Measurements from ENCODE around the gene RNPEPL1.

Gene RNPEPL1

DNA sequence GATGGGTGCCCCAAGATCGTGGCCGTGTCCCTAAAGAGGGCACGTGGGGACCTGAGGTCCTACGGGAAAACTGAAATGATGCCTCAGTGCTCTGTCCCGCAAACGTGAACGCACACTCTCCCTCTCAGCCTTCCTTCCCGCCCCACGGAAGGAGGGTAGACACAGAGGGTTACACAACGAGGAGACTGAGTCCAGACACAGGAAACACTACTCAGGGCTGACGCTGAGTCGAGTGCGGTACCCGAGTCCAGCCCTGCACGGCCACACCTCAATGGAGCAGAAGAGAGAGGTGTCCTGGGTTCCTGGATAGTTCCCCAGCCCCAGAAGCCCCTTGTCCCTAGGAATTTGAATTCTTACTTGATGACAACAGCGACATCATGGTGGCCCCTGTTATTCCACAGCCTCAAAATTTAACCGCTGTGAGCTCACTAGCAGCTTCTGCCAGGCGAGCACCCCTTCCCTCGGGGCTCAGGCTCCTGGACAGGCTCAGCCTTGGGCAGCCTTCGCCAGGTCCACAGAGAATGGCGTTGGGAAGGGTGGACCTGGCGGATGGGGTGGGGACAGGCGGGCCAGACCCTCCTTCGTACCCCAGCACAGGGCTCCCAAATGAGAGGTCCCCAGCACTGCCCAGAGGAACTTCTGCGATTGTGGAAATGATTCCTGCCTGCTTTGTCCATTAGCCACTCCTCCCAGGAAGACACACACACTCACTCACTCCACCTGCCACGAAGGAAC is 980 bp upstream of the RNPEPL1 start:
- peaks cover 31% of the 10 kb centered on the region for H3K27me3 ChIP-seq (ENCODE audit: control insufficient read depth, insufficient read depth, low read length)
- peak overlapping the region; percentile 60 for H3K4me3 ChIP-seq (ENCODE audit: low read depth, low read length)
- no peak overlapping the region for H3K9ac ChIP-seq (ENCODE audit: low read depth, low read length)
- no peak overlapping the region for H3K27ac ChIP-seq (ENCODE audit: low read depth, low read length)
- no peaks in the 10 kb centered on the region for H3K9me3 ChIP-seq (ENCODE audit: control insufficient read depth, insufficient read depth, low read length)
- H3K4me1 ChIP-seq (ENCODE audit: control insufficient read depth, insufficient read depth, low read length), result peaks cover 6% of the 10 kb centered on the region
- no peaks in the 10 kb centered on the region for H3K36me3 ChIP-seq (ENCODE audit: control insufficient read depth, insufficient read depth, low read length)

GRCh38 chr2:240568678-240569522 is 616 bp downstream of the RNPEPL1 start:
- no peaks in the 10 kb centered on the region for H3K36me3 ChIP-seq (ENCODE audit: control insufficient read depth, insufficient read depth, low read length)
- H3K9ac ChIP-seq (ENCODE audit: low read depth, low read length), result no peak overlapping the region; the same call in 1 of the 2 replicates
- peaks cover 6% of the 10 kb centered on the region for H3K4me1 ChIP-seq (ENCODE audit: control insufficient read depth, insufficient read depth, low read length)
- H3K27me3 ChIP-seq (ENCODE audit: control insufficient read depth, insufficient read depth, low read length), result peaks cover 31% of the 10 kb centered on the region
- H3K27ac ChIP-seq (ENCODE audit: low read depth, low read length), result no peak overlapping the region
- peak overlapping the region; percentile 62 for H3K4me3 ChIP-seq (ENCODE audit: low read depth, low read length)
- no peaks in the 10 kb centered on the region for H3K9me3 ChIP-seq (ENCODE audit: control insufficient read depth, insufficient read depth, low read length)

DNA sequence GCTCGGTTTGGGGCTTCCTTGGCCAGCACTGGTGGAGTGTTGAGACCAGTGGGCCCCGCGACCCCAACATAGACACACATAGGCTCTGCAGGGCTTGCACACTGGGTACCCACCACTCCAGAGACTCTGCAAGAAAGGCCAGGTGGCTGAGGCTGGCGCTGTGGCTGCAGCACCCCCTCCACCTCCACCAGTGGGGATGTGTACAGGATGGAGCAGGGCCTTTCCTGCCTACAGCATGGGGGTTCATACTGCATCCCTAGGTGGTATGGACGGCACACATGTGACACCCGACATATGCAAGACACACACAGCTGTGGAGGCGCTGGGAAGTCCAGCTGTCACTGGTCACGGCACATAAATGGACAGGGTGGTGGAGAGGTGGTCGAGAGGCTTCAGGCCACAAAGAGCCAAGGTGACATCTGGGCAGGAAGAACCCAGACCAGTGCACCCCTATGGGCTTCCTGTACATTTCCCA is 1.3 kb downstream of the RNPEPL1 start:
- Histone ChIP-seq H3K27ac (ENCODE audit: low read depth, low read length) (no peak overlapping the region), H3K4me1 (ENCODE audit: control insufficient read depth, insufficient read depth, low read length) (peaks cover 6% of the 10 kb centered on the region), H3K27me3 (ENCODE audit: control insufficient read depth, insufficient read depth, low read length) (peaks cover 31% of the 10 kb centered on the region), H3K9ac (ENCODE audit: low read depth, low read length) (no peak overlapping the region), H3K36me3 (ENCODE audit: control insufficient read depth, insufficient read depth, low read length) (no peaks in the 10 kb centered on the region), H3K9me3 (ENCODE audit: control insufficient read depth, insufficient read depth, low read length) (no peaks in the 10 kb centered on the region), H3K4me3 (ENCODE audit: low read depth, low read length) (peak overlapping the region; percentile 62; the same call in 1 of the 2 replicates)

DNA sequence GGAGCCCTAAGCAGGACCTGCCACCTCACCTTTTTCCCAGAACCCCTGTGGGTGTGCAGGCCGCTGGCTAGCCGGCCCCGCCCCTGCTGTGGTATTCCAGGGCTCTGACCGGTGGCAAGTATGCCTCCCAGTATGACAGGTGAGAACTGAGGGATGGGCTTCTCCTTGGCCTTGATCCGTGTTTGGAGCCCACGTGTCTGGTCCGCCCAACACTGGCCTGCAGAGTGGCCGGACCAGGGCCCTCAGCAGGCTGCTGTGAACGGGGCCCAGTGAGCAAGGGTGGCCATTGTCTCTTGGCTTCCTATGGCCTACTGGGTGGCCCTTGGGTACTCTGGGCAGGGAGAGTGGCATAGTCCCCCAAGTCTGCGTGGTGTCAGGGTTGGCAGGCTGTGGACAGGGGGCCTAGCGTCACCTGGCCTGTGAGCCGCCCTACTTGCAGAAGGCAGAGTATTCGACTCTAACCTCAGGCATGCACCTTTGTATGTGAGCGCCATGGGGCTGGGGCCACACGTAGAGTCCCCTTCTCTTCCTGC is 1.8 kb downstream of the RNPEPL1 start:
- Histone ChIP-seq H3K27ac (ENCODE audit: low read depth, low read length) (no peak overlapping the region), H3K4me3 (ENCODE audit: low read depth, low read length) (no peak overlapping the region), H3K9ac (ENCODE audit: low read depth, low read length) (no peak overlapping the region), H3K9me3 (ENCODE audit: control insufficient read depth, insufficient read depth, low read length) (no peaks in the 10 kb centered on the region), H3K27me3 (ENCODE audit: control insufficient read depth, insufficient read depth, low read length) (peaks cover 31% of the 10 kb centered on the region), H3K36me3 (ENCODE audit: control insufficient read depth, insufficient read depth, low read length) (no peaks in the 10 kb centered on the region), H3K4me1 (ENCODE audit: control insufficient read depth, insufficient read depth, low read length) (peaks cover 6% of the 10 kb centered on the region)

DNA sequence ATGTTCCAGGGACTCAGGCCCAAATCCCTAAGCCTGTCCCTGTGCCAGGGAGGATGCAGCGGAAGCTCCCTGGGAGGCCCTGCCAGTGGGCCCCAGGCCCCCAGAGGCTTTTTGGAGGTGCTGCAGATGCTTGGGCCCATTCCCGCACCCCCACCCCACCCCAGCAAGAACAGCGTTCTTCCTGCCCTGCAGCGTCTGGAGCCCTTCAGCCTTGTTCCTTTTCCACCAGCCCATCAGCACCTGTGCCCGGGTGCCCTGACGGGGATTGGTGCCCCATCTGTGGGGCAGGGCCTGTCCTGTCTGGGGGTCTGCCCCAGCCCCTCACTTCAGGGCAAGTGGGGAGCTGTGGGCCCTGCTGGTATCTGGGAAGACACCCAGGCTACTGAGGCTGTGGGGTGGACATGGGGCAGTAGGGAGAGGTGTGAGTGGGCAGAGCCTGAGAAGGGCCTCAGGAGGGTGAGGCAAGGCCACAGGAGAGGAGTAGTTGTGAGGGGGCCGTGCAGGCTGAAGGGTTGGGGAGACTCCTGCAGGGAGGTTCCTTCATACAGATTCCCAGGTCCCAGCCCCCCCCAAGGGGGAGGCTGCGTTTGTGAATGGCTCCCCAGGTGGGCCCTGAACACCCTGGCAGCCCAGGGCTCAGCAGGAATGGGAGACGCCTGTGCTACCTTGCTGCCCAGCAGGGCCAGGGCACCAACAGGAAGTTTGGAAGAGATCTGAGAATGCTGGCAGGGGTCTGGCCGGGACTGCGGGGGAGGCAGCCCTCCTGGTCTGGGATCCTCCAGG is 2.4 kb downstream of the RNPEPL1 start:
- Histone ChIP-seq H3K9me3 (ENCODE audit: control insufficient read depth, insufficient read depth, low read length) (no peaks in the 10 kb centered on the region), H3K27me3 (ENCODE audit: control insufficient read depth, insufficient read depth, low read length) (peaks cover 31% of the 10 kb centered on the region), H3K27ac (ENCODE audit: low read depth, low read length) (no peak overlapping the region), H3K4me3 (ENCODE audit: low read depth, low read length) (no peak overlapping the region), H3K4me1 (ENCODE audit: control insufficient read depth, insufficient read depth, low read length) (peaks cover 5% of the 10 kb centered on the region), H3K9ac (ENCODE audit: low read depth, low read length) (no peak overlapping the region), H3K36me3 (ENCODE audit: control insufficient read depth, insufficient read depth, low read length) (no peaks in the 10 kb centered on the region)

GRCh38 chr2:240571314-240571973 is 3.2 kb downstream of the RNPEPL1 start:
- Histone ChIP-seq H3K4me1 (ENCODE audit: control insufficient read depth, insufficient read depth, low read length) (no peaks in the 10 kb centered on the region; the same call in 1 of the 2 replicates), H3K4me3 (ENCODE audit: low read depth, low read length) (no peak overlapping the region), H3K27me3 (ENCODE audit: control insufficient read depth, insufficient read depth, low read length) (peaks cover 31% of the 10 kb centered on the region), H3K9ac (ENCODE audit: low read depth, low read length) (no peak overlapping the region), H3K36me3 (ENCODE audit: control insufficient read depth, insufficient read depth, low read length) (no peaks in the 10 kb centered on the region), H3K9me3 (ENCODE audit: control insufficient read depth, insufficient read depth, low read length) (no peaks in the 10 kb centered on the region), H3K27ac (ENCODE audit: low read depth, low read length) (no peak overlapping the region)

GRCh38 chr2:240572141-240573031 is 4.1 kb downstream of the RNPEPL1 start:
- Histone ChIP-seq H3K27me3 (ENCODE audit: control insufficient read depth, insufficient read depth, low read length) (peaks cover 21% of the 10 kb centered on the region), H3K9ac (ENCODE audit: low read depth, low read length) (no peak overlapping the region)

DNA sequence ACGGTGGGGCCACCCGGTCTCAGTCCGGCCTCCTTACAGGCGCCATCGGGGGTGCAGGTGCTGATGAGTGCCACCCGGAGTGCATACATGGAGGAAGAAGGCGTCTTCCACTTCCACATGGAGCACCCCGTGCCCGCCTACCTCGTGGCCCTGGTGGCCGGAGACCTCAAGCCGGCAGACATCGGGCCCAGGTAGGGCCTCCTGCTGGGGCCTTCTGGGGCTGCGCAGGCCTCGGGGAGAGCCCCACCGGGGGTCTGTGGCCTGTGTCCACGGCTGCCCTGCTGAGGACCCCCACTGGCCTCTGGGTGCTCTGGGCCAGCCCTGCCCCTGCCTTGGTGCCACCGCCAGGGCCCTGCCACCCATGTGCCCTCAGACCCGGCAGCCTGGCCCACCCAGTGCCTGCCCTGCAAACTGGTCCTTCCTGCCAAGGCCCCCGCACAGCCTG is 4.8 kb downstream of the RNPEPL1 start:
- Histone ChIP-seq H3K27me3 (ENCODE audit: control insufficient read depth, insufficient read depth, low read length) (peaks cover 15% of the 10 kb centered on the region), H3K9me3 (ENCODE audit: control insufficient read depth, insufficient read depth, low read length) (no peaks in the 10 kb centered on the region), H3K4me1 (ENCODE audit: control insufficient read depth, insufficient read depth, low read length) (no peaks in the 10 kb centered on the region), H3K36me3 (ENCODE audit: control insufficient read depth, insufficient read depth, low read length) (no peaks in the 10 kb centered on the region), H3K4me3 (ENCODE audit: low read depth, low read length) (no peak overlapping the region), H3K9ac (ENCODE audit: low read depth, low read length) (no peak overlapping the region), H3K27ac (ENCODE audit: low read depth, low read length) (no peak overlapping the region)

More at GRCh38 chr2:240572141-240573031, 4.1 kb downstream of the RNPEPL1 start:
- no peaks in the 10 kb centered on the region; the same call in 1 of the 2 replicates for H3K4me1 ChIP-seq (ENCODE audit: control insufficient read depth, insufficient read depth, low read length)
- no peak overlapping the region for H3K27ac ChIP-seq (ENCODE audit: low read depth, low read length)
- no peak overlapping the region for H3K4me3 ChIP-seq (ENCODE audit: low read depth, low read length)
- no peaks in the 10 kb centered on the region for H3K9me3 ChIP-seq (ENCODE audit: control insufficient read depth, insufficient read depth, low read length)
- no peaks in the 10 kb centered on the region for H3K36me3 ChIP-seq (ENCODE audit: control insufficient read depth, insufficient read depth, low read length)

DNA sequence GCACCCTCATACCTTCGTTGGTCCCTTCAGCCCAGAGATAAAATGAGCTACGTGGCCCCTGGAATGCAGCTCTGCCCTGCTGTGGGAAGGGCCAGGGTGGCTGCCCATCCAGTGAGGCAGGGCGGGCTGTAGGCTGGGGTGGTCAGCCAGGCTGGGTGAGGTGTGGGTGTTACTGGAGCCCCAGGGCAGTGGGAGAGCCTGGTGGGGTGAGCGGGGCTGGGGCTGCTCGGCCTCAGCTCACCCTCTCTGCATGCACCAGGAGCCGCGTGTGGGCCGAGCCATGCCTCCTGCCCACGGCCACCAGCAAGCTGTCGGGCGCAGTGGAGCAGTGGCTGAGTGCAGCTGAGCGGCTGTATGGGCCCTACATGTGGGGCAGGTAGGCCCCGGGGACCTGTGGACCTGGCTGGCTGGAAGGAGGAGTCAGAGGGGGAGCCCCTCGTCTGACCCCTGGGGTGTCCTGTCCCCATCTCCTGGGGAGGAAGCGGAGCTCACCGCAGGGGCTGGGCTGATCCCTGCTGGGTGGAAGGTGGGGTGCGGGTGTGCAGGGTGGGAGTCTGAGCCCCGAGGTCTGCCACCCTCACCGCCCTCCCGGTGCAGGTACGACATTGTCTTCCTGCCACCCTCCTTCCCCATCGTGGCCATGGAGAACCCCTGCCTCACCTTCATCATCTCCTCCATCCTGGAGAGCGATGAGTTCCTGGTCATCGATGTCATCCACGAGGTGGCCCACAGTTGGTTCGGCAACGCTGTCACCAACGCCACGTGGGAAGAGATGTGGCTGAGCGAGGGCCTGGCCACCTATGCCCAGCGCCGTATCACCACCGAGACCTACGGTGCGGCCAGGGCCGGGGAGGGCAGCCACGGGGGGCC is 5.5 kb downstream of the RNPEPL1 start:
- Histone ChIP-seq H3K9ac (ENCODE audit: low read depth, low read length) (no peak overlapping the region), H3K4me3 (ENCODE audit: low read depth, low read length) (no peak overlapping the region), H3K27me3 (ENCODE audit: control insufficient read depth, insufficient read depth, low read length) (peaks cover 15% of the 10 kb centered on the region), H3K9me3 (ENCODE audit: control insufficient read depth, insufficient read depth, low read length) (no peaks in the 10 kb centered on the region), H3K36me3 (ENCODE audit: control insufficient read depth, insufficient read depth, low read length) (no peaks in the 10 kb centered on the region), H3K27ac (ENCODE audit: low read depth, low read length) (no peak overlapping the region), H3K4me1 (ENCODE audit: control insufficient read depth, insufficient read depth, low read length) (no peaks in the 10 kb centered on the region)

All from HUES48 (cell line).